Measurements from ENCODE around the gene KRT76. TPM values are rescaled to one million over a fixed set of nuclear protein-coding genes. Genes with fewer than 3 reads are reported as not detected.

Gene KRT76
- total and polyA plus RNA-seq, 10 donors = not detected

DNA sequence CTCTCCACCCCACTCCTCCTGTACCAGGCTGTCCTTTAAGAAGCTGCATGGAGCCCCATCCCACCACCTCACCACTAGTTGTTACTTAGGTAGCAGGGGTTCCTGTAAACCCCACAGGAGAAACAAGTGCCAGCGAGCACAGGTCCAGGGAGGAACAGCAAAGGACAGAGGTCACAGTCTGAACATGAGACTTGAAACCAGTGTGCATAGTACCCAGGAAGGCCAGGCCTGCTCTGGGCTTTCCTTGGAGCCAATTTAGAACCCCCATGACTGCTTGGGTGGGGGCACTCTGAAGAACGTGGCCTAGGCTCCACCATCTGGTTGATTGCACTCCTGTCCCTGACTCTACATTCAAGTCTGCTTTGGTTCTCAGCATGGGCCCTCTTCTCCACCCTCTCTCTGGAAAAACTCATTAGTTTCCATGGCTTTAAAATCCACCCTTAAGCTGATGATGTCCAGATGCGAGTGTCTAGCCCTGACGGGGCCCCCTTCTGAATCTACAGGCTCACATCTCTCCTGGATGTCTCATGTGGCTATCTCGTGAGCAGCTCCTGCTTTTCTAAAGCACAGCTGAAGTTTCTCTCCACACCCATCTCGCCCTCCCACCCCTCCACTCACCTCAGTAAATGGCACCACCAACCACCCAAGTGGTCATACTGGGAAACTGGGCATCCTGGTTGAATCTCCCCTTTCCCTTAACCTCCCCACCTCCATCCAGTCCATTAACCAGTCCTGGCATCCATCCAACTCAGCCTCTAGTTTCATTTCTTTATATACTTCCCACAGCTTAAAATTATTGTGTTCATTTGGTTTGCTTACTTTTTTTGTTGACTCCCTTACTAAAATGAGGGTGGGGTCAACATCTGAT, 10.4 kb upstream of the KRT76 start:
- 67 to 74% (median 72%) methylated on average over 6 of the region's 6 CpGs for WGBS, 5 donors
- TF ChIP-seq POLR2A (IDR thresholded peaks at IDR 0.05) (no peak), POLR2AphosphoS5 (IDR thresholded peaks at IDR 0.05) (no peak)
- TF ChIP-seq, protein P1, sequence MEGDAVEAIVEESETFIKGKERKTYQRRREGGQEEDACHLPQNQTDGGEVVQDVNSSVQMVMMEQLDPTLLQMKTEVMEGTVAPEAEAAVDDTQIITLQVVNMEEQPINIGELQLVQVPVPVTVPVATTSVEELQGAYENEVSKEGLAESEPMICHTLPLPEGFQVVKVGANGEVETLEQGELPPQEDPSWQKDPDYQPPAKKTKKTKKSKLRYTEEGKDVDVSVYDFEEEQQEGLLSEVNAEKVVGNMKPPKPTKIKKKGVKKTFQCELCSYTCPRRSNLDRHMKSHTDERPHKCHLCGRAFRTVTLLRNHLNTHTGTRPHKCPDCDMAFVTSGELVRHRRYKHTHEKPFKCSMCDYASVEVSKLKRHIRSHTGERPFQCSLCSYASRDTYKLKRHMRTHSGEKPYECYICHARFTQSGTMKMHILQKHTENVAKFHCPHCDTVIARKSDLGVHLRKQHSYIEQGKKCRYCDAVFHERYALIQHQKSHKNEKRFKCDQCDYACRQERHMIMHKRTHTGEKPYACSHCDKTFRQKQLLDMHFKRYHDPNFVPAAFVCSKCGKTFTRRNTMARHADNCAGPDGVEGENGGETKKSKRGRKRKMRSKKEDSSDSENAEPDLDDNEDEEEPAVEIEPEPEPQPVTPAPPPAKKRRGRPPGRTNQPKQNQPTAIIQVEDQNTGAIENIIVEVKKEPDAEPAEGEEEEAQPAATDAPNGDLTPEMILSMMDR (IDR thresholded peaks at IDR 0.05 in 8 of 11, conservative IDR thresholded peaks at IDR 0.05 in 3 of 11) = no peak
- H3K36me3 ChIP-seq = no peaks in the 10 kb centered on the region
- H3K4me3 ChIP-seq = no peak overlapping the region
- H3K4me1 ChIP-seq = peaks cover 0 to 9% (median 3%) of the 10 kb centered on the region in 6 donors
- no peak overlapping the region for H3K27ac ChIP-seq
- H3K27me3 ChIP-seq (replicated peaks in 1 of 7) = peaks cover 0 to 45% (median 17%) of the 10 kb centered on the region in 7 donors
- H3K9me3 ChIP-seq = no peaks in the 10 kb centered on the region
- peak; percentile 38 for DNase-seq
- intact Hi-C loops (cut with DNase I; ENCODE audit: low total_unique reads) = no loop called here

DNA sequence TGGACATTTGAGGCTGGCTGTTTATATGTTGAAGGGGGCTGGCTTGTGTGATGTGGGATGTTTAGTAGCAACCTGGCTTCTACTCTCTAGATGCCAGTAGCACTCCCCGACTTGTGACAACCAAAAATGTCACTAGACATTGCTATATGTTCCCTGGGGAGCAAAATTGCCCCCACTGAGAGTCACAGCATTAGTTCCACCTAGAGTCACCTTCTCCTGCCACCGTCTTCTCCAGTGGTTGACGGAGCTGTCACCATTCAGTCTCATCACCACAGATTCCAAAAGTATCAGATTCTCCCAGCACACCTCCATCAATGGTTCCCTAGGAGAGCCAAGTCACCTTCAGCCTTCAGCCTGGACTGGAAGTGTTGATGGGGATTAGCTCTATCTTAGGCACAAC, 7.8 kb upstream of the KRT76 start:
- intact Hi-C loops (cut with DNase I; ENCODE audit: low total_unique reads) = no loop called here
- 78 to 84% (median 79%) methylated on average over 3 of the region's 3 CpGs for WGBS, 5 donors
- no peak overlapping the region for H3K27ac ChIP-seq
- peaks cover 0 to 4% (median under 1%) of the 10 kb centered on the region in 6 donors for H3K4me1 ChIP-seq
- no peaks in the 10 kb centered on the region for H3K36me3 ChIP-seq
- TF ChIP-seq POLR2AphosphoS5 (IDR thresholded peaks at IDR 0.05) (no peak), POLR2A (IDR thresholded peaks at IDR 0.05) (no peak)
- TF ChIP-seq, protein P1 (IDR thresholded peaks at IDR 0.05 in 8 of 11, conservative IDR thresholded peaks at IDR 0.05 in 3 of 11) = no peak
- H3K9me3 ChIP-seq = no peaks in the 10 kb centered on the region
- no peak for DNase-seq
- peaks cover 0 to 37% (median 10%) of the 10 kb centered on the region in 7 donors for H3K27me3 ChIP-seq (replicated peaks in 1 of 7)
- H3K4me3 ChIP-seq = no peak overlapping the region

DNA sequence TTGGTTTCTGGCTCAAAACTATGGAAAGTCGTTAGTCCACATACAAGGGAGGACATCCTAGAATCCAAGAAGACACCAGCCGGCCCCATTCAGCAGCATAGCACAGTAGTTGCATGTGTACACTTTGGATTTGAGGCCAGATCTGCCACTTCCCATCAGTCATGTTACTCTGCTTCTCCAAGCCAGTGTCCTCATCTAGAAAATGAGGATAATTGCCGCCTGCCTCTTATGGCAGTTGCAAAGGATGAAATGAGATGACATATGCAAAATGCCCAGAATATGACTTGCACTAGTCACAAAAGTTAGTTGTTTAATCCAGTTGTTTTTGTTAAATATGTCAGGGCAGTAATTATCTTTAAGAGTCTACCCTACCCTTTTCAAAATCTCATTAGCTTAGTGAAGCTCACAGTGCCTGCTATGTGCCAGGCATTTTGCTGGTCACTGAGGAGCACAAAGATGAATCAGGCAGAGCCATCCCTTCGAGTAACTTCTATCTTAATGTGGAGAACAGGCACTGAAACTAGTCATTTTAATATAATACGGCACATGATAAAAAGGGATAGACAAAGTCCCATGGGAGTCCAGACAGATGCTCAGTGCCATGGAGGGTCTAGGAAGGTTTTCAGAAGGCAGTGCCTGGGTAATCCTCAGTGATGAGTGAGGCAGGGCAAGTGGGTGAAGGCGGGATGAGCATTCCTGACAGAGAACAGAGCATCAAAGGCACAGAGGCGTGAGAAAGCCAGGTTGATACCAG, 6.6 kb upstream of the KRT76 start:
- WGBS, 5 donors = 81 to 90% (median 83%) methylated on average over 7 of the region's 7 CpGs
- no peaks in the 10 kb centered on the region for H3K4me1 ChIP-seq
- no peaks in the 10 kb centered on the region for H3K9me3 ChIP-seq
- intact Hi-C loops (cut with DNase I; ENCODE audit: low total_unique reads) = no loop called here
- H3K36me3 ChIP-seq = no peaks in the 10 kb centered on the region
- DNase-seq = no peak
- H3K27me3 ChIP-seq (replicated peaks in 1 of 7) = peaks cover 0 to 27% (median 3%) of the 10 kb centered on the region in 7 donors
- no peak overlapping the region for H3K27ac ChIP-seq
- TF ChIP-seq, protein P1 (IDR thresholded peaks at IDR 0.05 in 8 of 11, conservative IDR thresholded peaks at IDR 0.05 in 3 of 11) = no peak
- TF ChIP-seq POLR2AphosphoS5 (IDR thresholded peaks at IDR 0.05) = no peak
- no peak for TF ChIP-seq POLR2A (IDR thresholded peaks at IDR 0.05)
- H3K4me3 ChIP-seq = no peak overlapping the region

DNA sequence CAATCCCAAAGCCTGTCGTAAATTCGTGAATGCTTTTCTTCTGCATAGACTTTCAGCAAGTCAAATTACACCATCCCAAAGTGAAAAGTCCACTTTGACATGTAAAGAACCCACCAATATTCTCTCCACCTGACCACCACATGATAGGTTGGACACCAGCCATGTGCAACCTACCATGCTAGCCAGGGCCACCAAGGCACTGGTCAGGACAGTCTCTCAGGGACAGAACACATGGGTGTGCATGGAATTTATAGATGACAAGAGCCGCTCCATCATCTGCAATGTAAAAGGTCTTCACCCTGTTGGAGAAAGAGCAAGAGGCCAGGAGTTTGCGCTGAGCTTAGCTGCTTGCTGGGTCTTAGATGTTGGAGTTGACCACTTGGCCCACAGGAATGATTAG, 5.4 kb upstream of the KRT76 start:
- no peak overlapping the region for H3K27ac ChIP-seq
- H3K4me3 ChIP-seq = no peak overlapping the region
- no peak for TF ChIP-seq POLR2A (IDR thresholded peaks at IDR 0.05)
- no peak for TF ChIP-seq POLR2AphosphoS5 (IDR thresholded peaks at IDR 0.05)
- TF ChIP-seq, protein P1 (IDR thresholded peaks at IDR 0.05 in 8 of 11, conservative IDR thresholded peaks at IDR 0.05 in 3 of 11) = no peak
- H3K27me3 ChIP-seq (replicated peaks in 1 of 7) = peaks cover 0 to 16% (median 0%) of the 10 kb centered on the region in 7 donors
- no peaks in the 10 kb centered on the region for H3K9me3 ChIP-seq
- 89 to 94% (median 91%) methylated on average over 4 of the region's 4 CpGs for WGBS, 5 donors
- intact Hi-C loops (cut with DNase I; ENCODE audit: low total_unique reads) = no loop called here
- no peaks in the 10 kb centered on the region for H3K36me3 ChIP-seq
- no peaks in the 10 kb centered on the region for H3K4me1 ChIP-seq
- DNase-seq = no peak

Data from spleen (tissue), 11 donors.